Stimulated activated effector memory CD8-positive, alpha-beta T cell treated with anti-CD3 and anti-CD28 coated beads, Interleukin-12 subunit alpha, Interleukin-12 subunit beta, amount 100 ng/mL, for 72 hours (primary cell): ENCODE data around the gene EIF4EBP2.

Experiments used
- ATAC-seq: fragments of 150-1000 bp; cut with Tn5 transposase; 2 replicates; pipeline ENCODE4 v1.10.0; 2021
- DNase-seq, 2 donors: peaks; one replicate each; pipeline ENCODE4 v3.0.0; 2021 to 2022; ENCODE audit warnings: low spot score in 2 of 2
- H3K27ac Mint-ChIP-seq: one replicate; pipeline ENCODE4 v1.8.0; 2022; ENCODE audit warnings: mild to moderate bottlenecking, mixed read lengths
- H3K36me3 Mint-ChIP-seq: one replicate; pipeline ENCODE4 v1.8.0; 2022; ENCODE audit warnings: mild to moderate bottlenecking, mixed read lengths
- H3K4me1 Mint-ChIP-seq: one replicate; pipeline ENCODE4 v1.8.0; 2022; ENCODE audit warnings: mixed read lengths
- H3K4me3 Mint-ChIP-seq: one replicate; pipeline ENCODE4 v1.8.0; 2022; ENCODE audit warnings: mild to moderate bottlenecking, mixed read lengths
- H3K9me3 Mint-ChIP-seq: one replicate; pipeline ENCODE4 v1.8.0; 2022; ENCODE audit warnings: mixed read lengths

The EIF4EBP2 gene

GRCh38 chr10:70459061-70459773, 55.3 kb downstream of the EIF4EBP2 start:
- DNase-seq = no peak
- H3K9me3 Mint-ChIP-seq = no peaks in the 10 kb centered on the region
- ATAC-seq = no peak
- H3K27ac Mint-ChIP-seq = no peak overlapping the region
- H3K36me3 Mint-ChIP-seq = no peaks in the 10 kb centered on the region
- H3K4me1 Mint-ChIP-seq = peaks cover 6% of the 10 kb centered on the region
- peak overlapping the region; percentile 38 for H3K4me3 Mint-ChIP-seq

GRCh38 chr10:70459774-70460490, 56.0 kb downstream of the EIF4EBP2 start:
- DNase-seq (no peak), ATAC-seq (no peak)
- Mint-ChIP-seq H3K4me3 (peak overlapping the region; percentile 14), H3K36me3 (no peaks in the 10 kb centered on the region), H3K9me3 (no peaks in the 10 kb centered on the region), H3K4me1 (peaks cover 6% of the 10 kb centered on the region), H3K27ac (no peak overlapping the region)

- peaks cover 6% of the 10 kb centered on the region for H3K4me1 Mint-ChIP-seq
Measured at GRCh38 chr10:70461397-70462348, 57.7 kb downstream of the EIF4EBP2 start.

GRCh38 chr10:70462349-70462984, 58.5 kb downstream of the EIF4EBP2 start:
- H3K4me1 Mint-ChIP-seq = peaks cover 6% of the 10 kb centered on the region
- H3K4me3 Mint-ChIP-seq = no peak overlapping the region
- no peaks in the 10 kb centered on the region for H3K9me3 Mint-ChIP-seq
- ATAC-seq = no peak
- no peak overlapping the region for H3K27ac Mint-ChIP-seq
- DNase-seq = no peak
- no peaks in the 10 kb centered on the region for H3K36me3 Mint-ChIP-seq

More at GRCh38 chr10:70461397-70462348, 57.7 kb downstream of the EIF4EBP2 start:
- Mint-ChIP-seq H3K36me3 (no peaks in the 10 kb centered on the region), H3K9me3 (no peaks in the 10 kb centered on the region), H3K4me3 (no peak overlapping the region), H3K27ac (no peak overlapping the region)
- ATAC-seq (peak; percentile 62), DNase-seq (peak in 1 of 2 donors; percentile 65)

- H3K9me3 Mint-ChIP-seq = no peaks in the 10 kb centered on the region
- H3K4me3 Mint-ChIP-seq = no peak overlapping the region
- H3K27ac Mint-ChIP-seq = no peak overlapping the region
- DNase-seq (no peak), ATAC-seq (no peak)
- H3K36me3 Mint-ChIP-seq = no peaks in the 10 kb centered on the region
- H3K4me1 Mint-ChIP-seq = no peaks in the 10 kb centered on the region
Measured at GRCh38 chr10:70465278-70465677, 61.3 kb downstream of the EIF4EBP2 start.

- Mint-ChIP-seq H3K27ac (no peak overlapping the region), H3K36me3 (no peaks in the 10 kb centered on the region), H3K4me1 (no peaks in the 10 kb centered on the region), H3K9me3 (no peaks in the 10 kb centered on the region), H3K4me3 (no peak overlapping the region)
- ATAC-seq (no peak), DNase-seq (no peak)
Measured at GRCh38 chr10:70465832-70466231, 61.9 kb downstream of the EIF4EBP2 start.

GRCh38 chr10:70466951-70467350, 63.0 kb downstream of the EIF4EBP2 start:
- H3K36me3 Mint-ChIP-seq = no peaks in the 10 kb centered on the region
- DNase-seq = no peak
- H3K27ac Mint-ChIP-seq = peak overlapping the region; percentile 65
- H3K4me3 Mint-ChIP-seq = no peak overlapping the region
- H3K4me1 Mint-ChIP-seq = no peaks in the 10 kb centered on the region
- H3K9me3 Mint-ChIP-seq = no peaks in the 10 kb centered on the region
- no peak for ATAC-seq

GRCh38 chr10:70472799-70473454, 69.0 kb downstream of the EIF4EBP2 start:
- no peak for DNase-seq
- H3K27ac Mint-ChIP-seq = no peak overlapping the region
- peaks cover 26% of the 10 kb centered on the region for H3K4me1 Mint-ChIP-seq
- peaks cover 6% of the 10 kb centered on the region for H3K36me3 Mint-ChIP-seq
- no peak overlapping the region for H3K4me3 Mint-ChIP-seq
- no peaks in the 10 kb centered on the region for H3K9me3 Mint-ChIP-seq
- ATAC-seq = no peak

- H3K36me3 Mint-ChIP-seq = peaks cover 6% of the 10 kb centered on the region
- no peak overlapping the region for H3K27ac Mint-ChIP-seq
- H3K9me3 Mint-ChIP-seq = no peaks in the 10 kb centered on the region
- peaks cover 36% of the 10 kb centered on the region for H3K4me1 Mint-ChIP-seq
- no peak overlapping the region for H3K4me3 Mint-ChIP-seq
- DNase-seq (no peak), ATAC-seq (no peak)
Measured at GRCh38 chr10:70474780-70475179, 70.8 kb downstream of the EIF4EBP2 start.

GRCh38 chr10:70475661-70476060, 71.7 kb downstream of the EIF4EBP2 start:
- peaks cover 6% of the 10 kb centered on the region for H3K36me3 Mint-ChIP-seq
- H3K27ac Mint-ChIP-seq = peak overlapping the region; percentile 14
- no peaks in the 10 kb centered on the region for H3K9me3 Mint-ChIP-seq
- H3K4me1 Mint-ChIP-seq = peaks cover 45% of the 10 kb centered on the region
- H3K4me3 Mint-ChIP-seq = no peak overlapping the region
- DNase-seq (no peak), ATAC-seq (peak; percentile 38)

GRCh38 chr10:70476249-70477035, 72.5 kb downstream of the EIF4EBP2 start:
- Mint-ChIP-seq H3K27ac (peak overlapping the region; percentile 14), H3K4me1 (peaks cover 49% of the 10 kb centered on the region), H3K36me3 (peaks cover 6% of the 10 kb centered on the region), H3K9me3 (no peaks in the 10 kb centered on the region), H3K4me3 (peak overlapping the region; percentile 74)
- DNase-seq (no peak), ATAC-seq (peak; percentile 33)

GRCh38 chr10:70477661-70478162, 73.8 kb downstream of the EIF4EBP2 start:
- ATAC-seq (peak; percentile 57), DNase-seq (peak in 1 of 2 donors; percentile 68)
- H3K4me1 Mint-ChIP-seq = peaks cover 51% of the 10 kb centered on the region
- peak overlapping the region; percentile 74 for H3K4me3 Mint-ChIP-seq
- H3K36me3 Mint-ChIP-seq = peaks cover 6% of the 10 kb centered on the region
- peak overlapping the region; percentile 58 for H3K27ac Mint-ChIP-seq
- H3K9me3 Mint-ChIP-seq = no peaks in the 10 kb centered on the region
